ENCODE measurements around the gene ZRANB2.

The ZRANB2 gene

DNA sequence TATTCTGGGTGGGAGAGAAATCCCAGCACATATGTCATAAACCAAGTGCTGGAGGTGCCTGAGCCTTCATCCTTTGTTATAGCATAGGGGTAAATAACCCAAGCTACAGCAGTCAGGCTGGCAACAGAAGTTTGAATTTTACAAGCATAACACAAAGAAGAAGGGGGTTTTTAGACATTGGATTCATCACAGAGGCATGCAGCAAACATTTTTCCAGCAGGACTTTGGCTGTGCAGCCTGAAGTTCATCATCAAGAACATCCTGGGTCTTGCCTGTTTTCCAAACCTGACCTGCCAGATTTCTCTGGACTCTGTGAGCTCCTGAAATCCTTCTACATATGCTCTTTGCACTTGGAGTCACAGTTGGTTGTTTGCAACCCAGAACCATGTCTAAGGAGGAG lies 49.4 kb downstream of the ZRANB2 start:
- in situ Hi-C loops (cut with MboI; ENCODE audit: low sequenced_read_pairs) = loop anchor here (25.0 kb wide), 1 partner anchor 494 kb away; no protein-coding TSS in a partner anchor

DNA sequence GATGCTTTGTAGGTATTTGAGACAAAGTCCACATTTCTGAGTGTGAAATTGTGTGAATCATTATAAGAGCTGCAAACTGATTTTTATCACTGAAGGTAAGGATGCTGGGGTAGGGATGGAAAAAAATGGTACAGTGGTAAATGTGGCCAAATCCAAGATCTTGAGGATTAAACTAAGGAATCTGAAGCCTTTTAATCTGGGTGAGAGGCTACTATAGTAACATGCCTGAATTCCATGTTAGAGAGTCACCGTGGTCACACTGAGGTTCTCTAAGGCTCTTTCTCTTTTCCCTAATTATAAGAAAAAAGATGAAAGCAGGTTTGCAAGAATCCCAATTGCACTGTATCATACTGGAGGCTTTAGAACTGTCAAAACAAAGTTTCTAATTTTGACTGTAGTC lies 50.8 kb downstream of the ZRANB2 start:
- in situ Hi-C loops (cut with MboI; ENCODE audit: low sequenced_read_pairs) = loop anchor here (25.0 kb wide), 1 partner anchor 493 kb away; no protein-coding TSS in a partner anchor

DNA sequence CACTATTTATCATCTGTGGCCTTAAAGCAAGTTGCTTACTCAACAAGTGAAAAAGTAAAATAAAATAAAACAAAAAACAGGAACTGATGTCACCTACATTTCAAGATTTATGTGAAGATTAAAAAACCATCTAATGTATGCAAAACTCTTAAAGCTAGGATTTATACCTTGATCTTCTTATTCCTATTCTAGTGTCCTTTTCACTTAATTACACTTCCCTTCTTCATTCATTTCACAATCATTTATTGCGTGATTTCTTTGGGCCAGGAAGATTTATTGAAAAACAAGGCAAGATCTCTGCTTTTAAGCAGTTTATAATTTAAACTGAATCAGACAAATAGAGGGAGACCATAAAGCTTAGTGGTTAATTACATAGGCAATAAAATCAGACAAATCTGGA lies 51.9 kb downstream of the ZRANB2 start:
- in situ Hi-C loops (cut with MboI; ENCODE audit: low sequenced_read_pairs) = loop anchor here (25.0 kb wide), 1 partner anchor 492 kb away; no protein-coding TSS in a partner anchor

DNA sequence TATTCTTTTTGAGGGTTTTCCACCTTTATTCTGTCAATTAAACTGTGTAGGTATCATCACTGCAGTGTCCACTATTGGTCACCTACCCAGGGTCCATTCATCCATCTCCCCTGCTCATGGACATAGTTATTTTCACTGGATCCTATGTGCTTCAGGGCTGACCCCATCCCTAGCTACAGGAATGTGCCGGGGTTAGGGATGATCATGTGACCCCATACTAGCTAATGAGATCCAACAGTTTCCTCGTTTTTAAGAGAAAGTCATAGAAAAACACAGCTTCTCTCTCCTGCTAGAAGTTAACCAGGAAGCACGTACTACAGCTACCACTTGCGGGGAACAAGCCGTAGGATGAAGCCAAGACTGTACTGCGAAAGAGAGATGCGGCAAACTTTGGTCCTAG lies 52.8 kb downstream of the ZRANB2 start:
- in situ Hi-C loops (cut with MboI; ENCODE audit: low sequenced_read_pairs) = loop anchor here (25.0 kb wide), 1 partner anchor 491 kb away; no protein-coding TSS in a partner anchor

DNA sequence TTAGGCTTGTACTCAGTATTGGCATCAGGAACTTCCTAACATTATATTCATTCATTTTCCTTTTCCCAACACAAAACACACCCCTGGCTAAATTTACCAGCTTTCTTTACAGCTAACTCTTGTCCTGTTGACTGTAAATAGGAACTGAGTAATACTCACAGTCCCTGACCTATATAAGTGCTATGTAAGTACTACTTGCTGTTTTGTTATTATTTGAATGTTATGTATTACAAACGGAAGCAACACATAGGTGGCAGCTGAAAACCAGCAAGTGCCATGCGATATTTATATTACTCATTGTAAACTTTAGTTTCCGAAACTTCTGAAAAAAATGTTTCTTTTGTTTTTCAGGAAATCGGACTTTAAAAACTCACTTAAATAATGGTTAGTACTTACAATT lies 54.7 kb downstream of the ZRANB2 start:
- in situ Hi-C loops (cut with MboI; ENCODE audit: low sequenced_read_pairs) = loop anchor here (25.0 kb wide), 1 partner anchor 489 kb away; no protein-coding TSS in a partner anchor

DNA sequence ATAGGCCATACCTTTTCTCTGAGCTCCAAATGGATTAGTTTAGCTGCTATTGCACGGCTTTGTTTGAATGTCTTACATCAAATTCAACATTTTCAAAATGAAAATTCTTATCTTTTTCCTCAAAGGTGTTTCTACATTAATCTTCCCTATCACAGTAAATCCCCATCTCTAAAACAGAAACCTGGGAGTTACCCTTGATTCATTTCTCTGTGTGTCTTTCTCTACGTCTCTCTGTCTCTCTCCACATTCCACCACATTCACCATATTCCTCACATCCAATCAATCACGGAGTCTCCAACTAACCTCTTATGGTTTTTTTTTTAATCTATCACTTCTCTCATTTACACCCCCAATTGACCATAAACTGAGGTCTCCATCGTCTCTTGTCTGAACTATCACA lies 57.3 kb downstream of the ZRANB2 start:
- in situ Hi-C loops (cut with MboI; ENCODE audit: low sequenced_read_pairs) = no loop called here

DNA sequence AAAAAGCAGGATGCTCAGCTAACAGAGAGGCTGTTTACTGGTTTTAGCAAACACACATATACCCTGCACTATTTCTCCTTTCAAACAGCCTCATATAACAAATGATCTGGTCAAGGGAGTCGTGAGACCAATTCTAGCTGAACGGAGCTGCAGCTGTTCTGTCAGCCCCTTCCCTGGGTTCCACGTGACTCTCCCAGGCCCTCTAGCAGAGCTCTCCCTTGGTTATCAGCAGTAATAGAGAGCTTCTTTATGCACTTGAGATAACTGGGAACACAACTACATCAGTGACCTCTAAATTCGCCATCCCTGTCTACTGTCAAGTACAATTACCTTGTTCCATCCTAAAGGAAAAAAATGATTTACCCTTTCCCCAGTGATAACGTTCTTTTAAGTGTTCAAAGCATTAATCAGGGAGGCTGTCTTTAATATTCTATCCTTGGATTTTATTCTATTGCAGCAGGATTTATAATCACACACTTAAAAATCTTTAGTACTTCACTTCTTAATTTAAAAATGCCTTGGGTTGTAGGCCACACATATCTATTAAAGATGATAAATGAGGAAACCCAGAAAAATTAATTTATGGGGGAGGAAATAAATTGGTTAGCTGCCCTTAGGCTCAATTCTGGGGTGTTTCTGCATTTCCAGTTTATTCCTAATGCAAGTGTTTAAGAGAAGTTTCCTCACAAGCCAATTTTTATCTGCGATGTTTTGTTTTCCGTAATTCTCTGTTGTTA lies 61.4 kb downstream of the ZRANB2 start:
- in situ Hi-C loops (cut with MboI; ENCODE audit: low sequenced_read_pairs) = no loop called here

DNA sequence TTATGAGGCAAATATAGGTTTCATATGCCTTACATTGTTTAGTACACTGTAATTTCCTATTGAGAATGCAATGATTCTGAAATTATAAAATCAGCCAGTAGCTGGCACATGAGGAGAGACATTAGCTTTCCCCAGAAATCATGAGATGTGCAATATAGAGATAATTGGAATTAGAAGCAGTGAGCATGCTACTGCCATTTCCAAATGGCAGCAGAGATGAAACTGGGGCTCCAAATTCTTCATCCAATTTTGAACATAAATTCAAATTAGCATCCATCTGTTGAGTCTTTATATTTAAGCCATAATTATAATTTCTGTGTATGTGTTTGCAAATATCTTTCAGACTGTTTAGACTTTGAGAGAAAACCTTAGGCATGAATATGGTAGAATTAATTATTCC lies 62.0 kb downstream of the ZRANB2 start:
- in situ Hi-C loops (cut with MboI; ENCODE audit: low sequenced_read_pairs) = no loop called here

DNA sequence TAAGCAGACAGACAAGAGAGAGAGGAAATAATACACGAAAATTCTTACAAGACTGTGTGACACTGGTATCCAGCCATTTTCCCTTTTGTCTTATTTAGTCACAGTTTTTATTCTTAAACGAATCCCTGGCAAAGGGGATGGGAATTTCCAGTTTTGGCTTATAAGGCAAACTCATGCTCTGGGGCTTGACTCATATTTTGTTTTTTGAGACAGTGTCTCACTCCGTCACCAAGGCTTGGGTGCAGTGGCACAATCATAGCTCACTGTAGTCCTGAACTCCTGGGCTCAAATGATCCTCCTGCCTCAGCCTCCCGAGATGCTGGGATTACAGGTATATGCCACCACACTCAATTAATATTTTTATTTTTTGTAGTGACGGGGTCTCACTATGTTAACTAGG lies 65.1 kb downstream of the ZRANB2 start:
- in situ Hi-C loops (cut with MboI; ENCODE audit: low sequenced_read_pairs) = no loop called here

DNA sequence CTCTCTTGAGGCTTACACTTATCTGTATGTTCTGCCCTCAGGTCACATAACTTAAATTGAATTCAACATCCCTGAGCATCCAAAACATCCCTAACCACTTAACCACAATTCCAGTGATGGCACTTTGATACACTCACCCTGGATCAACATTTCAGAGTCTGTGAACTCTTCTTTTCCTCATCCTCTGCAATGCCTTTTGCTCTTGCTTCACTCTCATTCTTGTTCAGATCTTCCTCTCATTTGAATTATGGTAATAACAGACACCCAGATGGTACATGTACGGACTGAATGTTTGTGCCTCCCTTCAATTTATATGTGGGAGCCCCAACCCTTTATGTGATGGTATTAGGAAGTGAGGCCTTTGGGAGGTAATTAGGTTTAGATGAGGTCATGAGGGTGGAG lies 66.7 kb downstream of the ZRANB2 start:
- in situ Hi-C loops (cut with MboI; ENCODE audit: low sequenced_read_pairs) = no loop called here
